Activated CD8-positive, alpha-beta memory T cell treated with anti-CD3 and anti-CD28 coated beads for 48 hours (primary cell): ENCODE data around the gene ZYG11B.
"Not testable (repeated sequence)": the region's sequence is repeated elsewhere in the genome, so short reads cannot be mapped to it uniquely, and the experiment has no call there.

Source experiments
- DNase-seq, 3 experiments: peaks; one replicate each; pipeline ENCODE4 v3.0.0-alpha.2; 2020; ENCODE audit warnings: low read depth in 2 of 3, low spot score in 2 of 3

The ZYG11B gene

GRCh38 chr1:52751589-52752483, 25.6 kb downstream of the ZYG11B start:
- DNase-seq: no peak

- no peak for DNase-seq
Measured at GRCh38 chr1:52752484-52752826, 26.2 kb downstream of the ZYG11B start.

GRCh38 chr1:52753169-52753568, 26.9 kb downstream of the ZYG11B start:
- DNase-seq: no peak

DNA sequence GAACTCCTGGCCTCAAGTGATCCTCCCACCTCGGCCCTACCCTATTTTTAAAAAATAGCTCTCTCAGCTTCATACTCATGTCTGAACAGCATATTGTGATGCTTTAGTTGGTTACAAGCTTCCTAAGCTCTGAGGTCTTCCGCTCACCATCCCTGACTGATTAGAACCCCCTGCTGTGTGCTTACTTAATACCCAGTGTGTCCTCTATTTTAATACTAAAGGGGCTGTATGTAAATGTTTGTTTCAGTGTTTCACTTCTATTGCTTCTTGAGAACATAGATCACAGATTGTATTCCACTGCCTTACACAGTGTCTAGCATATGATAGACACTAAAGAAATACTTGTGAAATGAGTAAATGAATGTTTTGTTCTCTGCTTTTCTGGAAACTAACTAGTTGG, 29.8 kb downstream of the ZYG11B start:
- no peak for DNase-seq

- DNase-seq: no peak
Measured at GRCh38 chr1:52759908-52760307, 33.7 kb downstream of the ZYG11B start.

DNA sequence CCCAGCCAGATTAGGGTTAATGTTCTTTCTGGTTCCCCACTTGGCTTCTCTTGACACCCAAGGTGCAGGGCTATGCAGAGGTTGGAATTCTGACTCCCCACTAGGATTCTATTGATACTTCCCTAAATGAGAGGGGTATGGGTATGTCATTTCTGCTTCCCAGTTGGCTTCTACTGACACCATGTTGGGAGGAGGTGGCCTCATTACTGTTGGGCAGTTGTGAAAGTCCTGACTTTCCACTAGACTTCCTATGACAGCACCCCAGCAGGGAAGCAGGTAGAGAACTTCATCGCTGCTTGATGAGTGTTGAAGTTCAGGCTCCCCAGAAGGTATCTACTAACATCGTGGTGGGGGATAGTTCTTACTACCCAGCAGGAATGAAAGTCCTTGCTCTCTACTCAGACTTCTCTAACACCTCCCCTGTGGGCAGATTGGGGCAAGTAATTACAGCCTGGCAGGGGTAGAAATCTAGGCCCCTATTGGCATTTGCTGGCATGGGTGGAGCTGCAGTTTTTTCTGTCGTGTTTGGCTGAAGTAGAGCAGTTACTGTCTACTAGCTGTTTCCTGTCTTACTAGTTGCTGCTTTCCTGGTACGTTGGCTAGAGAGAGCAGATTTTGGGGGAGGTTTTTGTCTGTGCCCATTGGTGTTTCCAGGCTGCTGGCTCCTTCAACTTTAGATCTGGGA, 41.5 kb downstream of the ZYG11B start:
- no peak for DNase-seq

- DNase-seq: no peak
Measured at GRCh38 chr1:52769346-52770033, 43.2 kb downstream of the ZYG11B start.

- no peak for DNase-seq
Measured at GRCh38 chr1:52771384-52771783, 45.1 kb downstream of the ZYG11B start.

- no peak for DNase-seq
Measured at GRCh38 chr1:52786148-52786547, 59.9 kb downstream of the ZYG11B start.

DNA sequence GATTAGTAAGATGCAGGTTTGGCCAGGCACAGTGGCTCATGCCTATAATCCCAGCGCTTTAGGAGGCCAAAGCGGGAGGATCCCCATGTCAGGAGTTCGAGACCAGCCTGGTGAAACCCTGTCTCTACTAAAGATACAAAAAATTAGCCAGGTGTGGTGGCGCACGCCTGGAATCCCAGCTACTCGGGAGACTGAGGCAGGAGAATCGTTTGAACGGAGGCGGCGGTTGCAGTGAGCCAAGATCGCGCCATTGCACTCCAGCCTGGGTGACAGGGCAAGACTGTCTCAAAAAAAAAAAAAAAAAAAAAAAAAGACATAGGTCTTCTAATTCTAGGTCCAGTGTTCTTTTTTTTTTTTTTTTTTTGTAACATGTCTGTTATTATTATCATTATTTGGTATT, 64.2 kb downstream of the ZYG11B start:
- not testable (repeated sequence) for DNase-seq

DNA sequence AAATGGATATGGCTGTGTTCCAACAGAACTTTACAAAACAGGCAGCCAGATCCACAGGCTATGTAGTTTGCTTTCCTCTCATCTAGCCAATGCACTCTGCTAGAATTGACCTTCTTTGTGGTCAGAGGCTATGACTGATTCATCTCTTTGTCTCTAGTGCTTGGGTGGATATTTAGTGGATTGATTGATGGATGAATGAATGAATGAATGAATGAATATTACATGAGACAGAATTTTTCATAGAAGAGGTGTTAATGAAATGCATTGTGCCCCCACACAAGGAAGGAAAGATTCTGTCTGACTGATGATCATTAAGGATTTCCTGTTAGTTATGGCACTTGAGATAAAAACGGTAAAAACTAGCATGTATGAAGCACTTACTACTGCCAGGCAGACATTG, 65.8 kb downstream of the ZYG11B start:
- no peak for DNase-seq

- not testable (repeated sequence) for DNase-seq
Measured at GRCh38 chr1:52793717-52794116, 67.5 kb downstream of the ZYG11B start.

DNA sequence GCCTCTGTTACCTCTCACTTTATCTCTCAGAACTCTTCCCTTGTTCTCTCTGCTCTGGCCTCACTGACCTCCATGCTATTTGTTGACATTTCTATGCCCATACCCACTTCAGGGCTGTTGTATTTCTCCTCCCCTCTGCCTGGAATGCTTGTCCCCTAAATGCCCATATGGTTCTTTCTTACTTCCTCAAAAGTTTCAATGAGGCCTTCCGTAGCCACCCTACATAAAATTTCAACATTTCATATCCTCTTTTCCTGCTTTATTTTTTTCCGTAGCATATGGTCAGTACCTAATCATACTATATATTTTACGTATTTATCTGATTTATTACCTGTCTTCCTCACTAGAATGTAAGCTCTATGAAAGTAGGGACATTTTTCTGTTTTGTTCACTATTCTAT, 69.2 kb downstream of the ZYG11B start:
- DNase-seq: no peak

DNA sequence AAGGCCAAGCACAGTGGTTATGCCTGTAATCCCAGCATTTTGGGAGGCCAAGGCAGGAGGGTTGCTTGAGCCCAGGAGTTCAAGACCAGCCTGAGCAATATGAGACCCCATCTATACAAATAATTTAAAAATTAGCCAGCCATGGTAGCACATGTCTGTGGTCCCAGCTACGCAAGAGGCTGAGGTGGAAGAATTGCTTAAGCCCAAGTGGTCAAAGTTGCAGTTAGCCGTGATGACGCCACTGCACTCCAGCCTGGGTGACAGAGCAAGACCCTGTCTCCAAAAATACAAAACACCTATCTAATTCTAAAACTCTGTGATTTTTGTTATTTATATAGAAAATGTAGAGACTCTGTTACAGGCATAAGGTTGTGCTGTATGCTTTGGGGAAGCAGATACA, 72.1 kb downstream of the ZYG11B start:
- DNase-seq: no peak

DNA sequence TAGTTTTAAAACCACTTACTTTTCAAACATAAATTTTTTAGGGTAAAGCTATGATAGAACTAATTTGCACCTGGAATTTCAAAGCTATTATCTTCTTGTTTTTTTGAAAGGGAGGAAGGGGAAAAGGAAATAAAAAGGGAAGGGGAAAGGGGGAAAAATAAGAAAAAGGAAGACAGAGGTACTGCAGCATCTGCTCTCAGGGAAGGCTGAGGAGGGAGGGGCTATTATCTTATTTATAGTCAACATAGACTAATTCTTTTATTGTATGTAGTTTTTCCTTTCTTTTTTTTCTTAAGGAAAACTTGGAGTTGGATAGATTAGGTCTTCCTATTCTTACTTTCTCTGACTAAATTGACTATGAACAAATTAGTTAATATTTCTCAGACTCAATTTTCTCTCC, 74.8 kb downstream of the ZYG11B start:
- no peak for DNase-seq

DNA sequence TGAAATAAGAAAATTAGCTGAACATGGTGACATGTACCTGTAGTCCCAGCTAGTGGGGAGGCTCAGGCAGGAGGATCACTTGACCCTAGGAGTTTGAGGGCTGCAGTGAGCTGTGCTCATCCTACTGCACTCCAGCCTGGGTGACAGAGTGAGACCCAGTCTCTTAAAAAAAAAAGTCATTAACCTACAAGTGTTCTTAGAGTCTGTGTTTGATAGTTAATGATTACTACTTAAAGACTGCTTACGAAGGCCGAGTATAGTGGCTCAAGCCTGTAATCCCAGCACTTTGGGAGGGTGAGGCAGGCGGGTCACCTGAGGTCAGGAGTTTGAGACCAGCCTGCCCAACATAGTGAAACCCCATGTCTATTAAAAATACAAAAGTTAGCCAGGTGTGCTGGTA, 77.8 kb downstream of the ZYG11B start:
- DNase-seq: not testable (repeated sequence)

DNA sequence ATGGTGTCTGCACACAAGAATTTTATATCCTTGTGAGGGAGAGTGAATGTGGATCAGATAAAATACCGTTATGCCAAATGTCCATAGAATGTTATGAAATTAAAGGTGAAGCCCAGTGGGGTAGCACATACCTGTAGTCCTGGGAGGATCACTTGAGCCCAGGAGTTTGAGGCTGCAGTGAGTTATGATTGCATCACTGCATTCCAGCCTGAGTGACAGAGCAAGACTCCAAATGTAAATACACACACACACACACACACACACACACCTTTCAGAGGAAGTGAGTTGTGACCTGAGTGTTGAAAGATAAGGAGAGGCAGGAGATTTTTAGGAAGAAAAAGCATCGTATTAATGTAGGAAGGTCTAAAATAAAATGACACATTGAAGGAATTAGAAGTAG, 88.2 kb downstream of the ZYG11B start:
- DNase-seq: no peak

GRCh38 chr1:52820830-52821229, 94.6 kb downstream of the ZYG11B start:
- not testable (repeated sequence) for DNase-seq

- no peak for DNase-seq
Measured at GRCh38 chr1:52825868-52826267, 99.6 kb downstream of the ZYG11B start.

GRCh38 chr1:52834798-52835197, 108.5 kb downstream of the ZYG11B start:
- no peak for DNase-seq

GRCh38 chr1:52836035-52836434, 109.8 kb downstream of the ZYG11B start:
- no peak for DNase-seq

- not testable (repeated sequence) for DNase-seq
Measured at GRCh38 chr1:52839175-52839574, 112.9 kb downstream of the ZYG11B start.
